DND-41 (cell line): Measurements from ENCODE around the gene ERC1.

Source experiments
- EZH2 ChIP-seq: IDR thresholded peaks from 3 replicates; pipeline ENCODE4 v1.6.1; 2012; ENCODE audit warnings: borderline replicate concordance, low read depth, mild to moderate bottlenecking, moderate library complexity, low read length, inconsistent platforms; ENCODE audit not compliant: severe bottlenecking
- TF ChIP-seq, protein P1 (sequence below): IDR thresholded peaks from 2 replicates; pipeline ENCODE4 v1.5.1; 2012; ENCODE audit warnings: borderline replicate concordance, low read length, moderate library complexity, mild to moderate bottlenecking; ENCODE audit not compliant: poor library complexity, severe bottlenecking; ENCODE audit errors: extremely low read depth

DNA sequence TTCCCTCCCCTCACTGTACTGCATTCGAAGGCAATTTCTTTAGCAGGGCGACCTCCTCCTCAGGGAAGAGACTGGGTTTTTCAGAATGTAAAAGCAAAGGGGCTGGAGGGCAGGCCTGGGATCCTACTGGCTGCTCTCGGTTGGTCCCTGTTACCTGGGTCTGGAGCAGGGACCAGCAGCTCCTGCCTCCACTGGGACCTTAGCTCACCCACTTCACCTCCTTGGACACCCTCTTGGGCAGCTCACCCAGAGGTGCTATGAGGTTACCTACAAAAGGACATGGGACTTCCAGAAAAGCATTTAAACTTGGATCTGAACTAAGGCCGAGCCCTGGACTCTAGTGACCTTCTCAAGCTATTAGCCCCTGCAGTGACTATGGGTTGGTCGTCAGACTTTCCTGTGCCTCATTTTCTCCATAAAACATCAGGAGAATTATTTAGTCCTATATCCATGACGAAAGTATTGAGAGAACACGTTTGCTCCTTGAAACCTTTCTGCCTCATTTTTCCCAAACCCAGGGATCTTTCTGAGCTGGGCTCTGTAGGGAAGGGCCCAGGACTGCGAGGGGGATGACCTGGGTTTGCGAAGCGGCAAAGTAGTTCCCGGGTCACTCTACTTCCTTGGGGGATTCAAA is 538.3 kb downstream of the ERC1 start:
- TF ChIP-seq, protein P1, sequence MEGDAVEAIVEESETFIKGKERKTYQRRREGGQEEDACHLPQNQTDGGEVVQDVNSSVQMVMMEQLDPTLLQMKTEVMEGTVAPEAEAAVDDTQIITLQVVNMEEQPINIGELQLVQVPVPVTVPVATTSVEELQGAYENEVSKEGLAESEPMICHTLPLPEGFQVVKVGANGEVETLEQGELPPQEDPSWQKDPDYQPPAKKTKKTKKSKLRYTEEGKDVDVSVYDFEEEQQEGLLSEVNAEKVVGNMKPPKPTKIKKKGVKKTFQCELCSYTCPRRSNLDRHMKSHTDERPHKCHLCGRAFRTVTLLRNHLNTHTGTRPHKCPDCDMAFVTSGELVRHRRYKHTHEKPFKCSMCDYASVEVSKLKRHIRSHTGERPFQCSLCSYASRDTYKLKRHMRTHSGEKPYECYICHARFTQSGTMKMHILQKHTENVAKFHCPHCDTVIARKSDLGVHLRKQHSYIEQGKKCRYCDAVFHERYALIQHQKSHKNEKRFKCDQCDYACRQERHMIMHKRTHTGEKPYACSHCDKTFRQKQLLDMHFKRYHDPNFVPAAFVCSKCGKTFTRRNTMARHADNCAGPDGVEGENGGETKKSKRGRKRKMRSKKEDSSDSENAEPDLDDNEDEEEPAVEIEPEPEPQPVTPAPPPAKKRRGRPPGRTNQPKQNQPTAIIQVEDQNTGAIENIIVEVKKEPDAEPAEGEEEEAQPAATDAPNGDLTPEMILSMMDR = no peak
- TF ChIP-seq EZH2 = no peak
